Measurements from ENCODE around the gene AKAP13. TPM values are rescaled to one million over a fixed set of nuclear protein-coding genes. Genes with fewer than 3 reads are reported as not detected.

The AKAP13 gene
- polyA plus RNA-seq, 1 of the 3 experiments (the other 2 are of a cell fraction), result 8.4 TPM

DNA sequence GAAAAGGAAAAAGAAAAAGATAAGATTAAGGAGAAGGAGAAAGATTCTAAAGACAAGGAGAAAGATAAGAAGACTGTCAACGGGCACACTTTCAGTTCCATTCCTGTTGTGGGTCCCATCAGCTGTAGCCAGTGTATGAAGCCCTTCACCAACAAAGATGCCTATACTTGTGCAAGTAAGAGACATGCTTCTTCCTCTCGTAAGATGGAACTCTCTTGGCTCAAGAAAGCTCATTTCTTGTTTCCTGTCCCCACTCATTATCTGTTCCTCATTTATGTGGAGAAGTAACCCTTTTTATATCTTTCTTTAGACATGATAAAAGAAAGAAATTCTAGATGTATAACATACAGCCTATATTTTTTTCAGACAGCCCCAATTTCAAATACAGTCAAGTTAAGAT lies 312.9 kb downstream of the AKAP13 start:
- Histone ChIP-seq H2AFZ (ENCODE audit: low read depth) (no peak overlapping the region), H3K79me2 (ENCODE audit: insufficient read depth) (no peaks in the 10 kb centered on the region), H3K27me3 (ENCODE audit: insufficient read depth) (no peaks in the 10 kb centered on the region), H3K9me3 (no peaks in the 10 kb centered on the region), H3K4me3 (ENCODE audit: low read depth in 2 of 2, low read length in 1 of 2) (no peak overlapping the region), H3K4me2 (no peak overlapping the region), H3K4me1 (ENCODE audit: control insufficient read depth in 1 of 2, insufficient read depth in 2 of 2, low read depth in 1 of 2, low read length in 1 of 2) (peaks cover 2 to 6% of the 10 kb centered on the region in 2 experiments; a peak in 2 of 4 replicates), H4K20me1 (ENCODE audit: insufficient read depth) (no peaks in the 10 kb centered on the region), H3K9ac (no peak overlapping the region), H3K36me3 (replicated peaks in 1 of 2; ENCODE audit: control insufficient read depth in 1 of 2, insufficient read depth in 2 of 2, low read length in 1 of 2) (peaks cover 51 to 57% of the 10 kb centered on the region in 2 experiments), H3K27ac (ENCODE audit: low read depth in 2 of 2, low read length in 1 of 2) (no peak overlapping the region), H3F3A (replicated peaks; ENCODE audit: insufficient read depth) (no peaks in the 10 kb centered on the region), H3K9me2 (no peaks in the 10 kb centered on the region)
- no peak for DNase-seq
- WGBS (ENCODE audit: low lambda C conversion rate), result 94% methylated on average over 2 of the region's 2 CpGs
- POLR2A ChIA-PET, result no interaction called here
- CTCF ChIA-PET, result interaction anchor here (0.8 kb wide), 1 partner anchor 397 kb away, joined by 4 read pairs; no protein-coding TSS in a partner anchor
- no peak for TF ChIP-seq FOSL2 (IDR thresholded peaks at IDR 0.05; ENCODE audit: borderline replicate concordance, low read depth)
- no peak for TF ChIP-seq RCOR1 (IDR thresholded peaks at IDR 0.05; ENCODE audit: low read length)
- TF ChIP-seq SIN3A (IDR thresholded peaks at IDR 0.05; ENCODE audit: borderline replicate concordance, low read depth, low read length), result no peak
- no peak for TF ChIP-seq EP300 (IDR thresholded peaks at IDR 0.05; ENCODE audit: borderline replicate concordance in 1 of 2, low read depth in 1 of 2, low read length in 1 of 2)
- no peak for TF ChIP-seq YY1 (IDR thresholded peaks at IDR 0.05; ENCODE audit: low read depth)
- TF ChIP-seq, protein P1, sequence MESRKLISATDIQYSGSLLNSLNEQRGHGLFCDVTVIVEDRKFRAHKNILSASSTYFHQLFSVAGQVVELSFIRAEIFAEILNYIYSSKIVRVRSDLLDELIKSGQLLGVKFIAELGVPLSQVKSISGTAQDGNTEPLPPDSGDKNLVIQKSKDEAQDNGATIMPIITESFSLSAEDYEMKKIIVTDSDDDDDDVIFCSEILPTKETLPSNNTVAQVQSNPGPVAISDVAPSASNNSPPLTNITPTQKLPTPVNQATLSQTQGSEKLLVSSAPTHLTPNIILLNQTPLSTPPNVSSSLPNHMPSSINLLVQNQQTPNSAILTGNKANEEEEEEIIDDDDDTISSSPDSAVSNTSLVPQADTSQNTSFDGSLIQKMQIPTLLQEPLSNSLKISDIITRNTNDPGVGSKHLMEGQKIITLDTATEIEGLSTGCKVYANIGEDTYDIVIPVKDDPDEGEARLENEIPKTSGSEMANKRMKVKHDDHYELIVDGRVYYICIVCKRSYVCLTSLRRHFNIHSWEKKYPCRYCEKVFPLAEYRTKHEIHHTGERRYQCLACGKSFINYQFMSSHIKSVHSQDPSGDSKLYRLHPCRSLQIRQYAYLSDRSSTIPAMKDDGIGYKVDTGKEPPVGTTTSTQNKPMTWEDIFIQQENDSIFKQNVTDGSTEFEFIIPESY (IDR thresholded peaks at IDR 0.05; ENCODE audit: borderline replicate concordance, low read depth), result no peak
- TF ChIP-seq REST (IDR thresholded peaks at IDR 0.05; ENCODE audit: low read depth, low read length), result no peak
- TF ChIP-seq, protein P2, sequence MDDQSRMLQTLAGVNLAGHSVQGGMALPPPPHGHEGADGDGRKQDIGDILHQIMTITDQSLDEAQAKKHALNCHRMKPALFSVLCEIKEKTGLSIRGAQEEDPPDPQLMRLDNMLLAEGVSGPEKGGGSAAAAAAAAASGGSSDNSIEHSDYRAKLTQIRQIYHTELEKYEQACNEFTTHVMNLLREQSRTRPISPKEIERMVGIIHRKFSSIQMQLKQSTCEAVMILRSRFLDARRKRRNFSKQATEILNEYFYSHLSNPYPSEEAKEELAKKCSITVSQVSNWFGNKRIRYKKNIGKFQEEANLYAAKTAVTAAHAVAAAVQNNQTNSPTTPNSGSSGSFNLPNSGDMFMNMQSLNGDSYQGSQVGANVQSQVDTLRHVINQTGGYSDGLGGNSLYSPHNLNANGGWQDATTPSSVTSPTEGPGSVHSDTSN (IDR thresholded peaks at IDR 0.05), result no peak
- no peak for TF ChIP-seq TEAD4 (IDR thresholded peaks at IDR 0.05; ENCODE audit: borderline replicate concordance, insufficient read depth)

- H3K79me2 ChIP-seq (ENCODE audit: insufficient read depth), result no peaks in the 10 kb centered on the region
- TF ChIP-seq TEAD4 (IDR thresholded peaks at IDR 0.05; ENCODE audit: borderline replicate concordance, insufficient read depth) (no peak), NFIC (IDR thresholded peaks at IDR 0.05; ENCODE audit: borderline replicate concordance) (no peak), MEF2A (IDR thresholded peaks at IDR 0.05; ENCODE audit: borderline replicate concordance, low read depth) (no peak), TCF12 (IDR thresholded peaks at IDR 0.05) (no peak), USF1 (IDR thresholded peaks at IDR 0.05; ENCODE audit: borderline replicate concordance, low read depth) (no peak)
- TF ChIP-seq, protein P1 (IDR thresholded peaks at IDR 0.05; ENCODE audit: borderline replicate concordance, low read depth), result no peak
- no peaks in the 10 kb centered on the region for H3K27me3 ChIP-seq (ENCODE audit: insufficient read depth)
- H4K20me1 ChIP-seq (ENCODE audit: insufficient read depth), result no peaks in the 10 kb centered on the region
- H2AFZ ChIP-seq (ENCODE audit: low read depth), result no peak overlapping the region
- no peaks in the 10 kb centered on the region for H3K9me2 ChIP-seq
- no peak overlapping the region for H3K27ac ChIP-seq (ENCODE audit: low read depth in 2 of 2, low read length in 1 of 2)
- H3K4me3 ChIP-seq (ENCODE audit: low read depth in 2 of 2, low read length in 1 of 2), result no peak overlapping the region
- H3K36me3 ChIP-seq (replicated peaks in 1 of 2; ENCODE audit: control insufficient read depth in 1 of 2, insufficient read depth in 2 of 2, low read length in 1 of 2), result peaks cover 46 to 49% of the 10 kb centered on the region in 2 experiments
- H3K4me1 ChIP-seq (ENCODE audit: control insufficient read depth in 1 of 2, insufficient read depth in 2 of 2, low read depth in 1 of 2, low read length in 1 of 2), result peaks cover 2 to 6% of the 10 kb centered on the region in 2 experiments; a peak in 2 of 4 replicates
- ChIA-PET POLR2A (no interaction called here), CTCF (no interaction called here)
- no peak for DNase-seq
- H3K4me2 ChIP-seq, result no peak overlapping the region
- H3K9ac ChIP-seq, result no peak overlapping the region
- no peaks in the 10 kb centered on the region for H3F3A ChIP-seq (replicated peaks; ENCODE audit: insufficient read depth)
- no peaks in the 10 kb centered on the region for H3K9me3 ChIP-seq
- WGBS (ENCODE audit: low lambda C conversion rate), result 81% methylated on average over 4 of the region's 4 CpGs
Observed at GRCh38 chr15:85694091-85694490, 313.7 kb downstream of the AKAP13 start.

Measured in SK-N-SH (cell line).